HT1080 (cell line): ENCODE results near the gene ZFYVE26. TPM values are rescaled to one million over a fixed set of nuclear protein-coding genes. Genes with fewer than 3 reads are reported as not detected.
A peak's percentile ranks its signal among the peaks of the same experiment; 100 is the strongest.

Experiments used
- DNase-seq: peaks from one replicate; pipeline ENCODE4 v3.0.0-alpha.2; 2015; ENCODE audit warnings: low read depth
- total RNA-seq: library from RNA; depleted of rRNA; stranded (reverse); fragments of >200 nt; shearing (Covaris generic); gene quantifications from 2 replicates; pipeline ENCODE4 v1.2.3, GENCODE V29; 2014

ZFYVE26 gene
- total RNA-seq, 1 experiment from 2014 or later: 13.4 TPM

- no peak for DNase-seq
These were observed 1.5 kb upstream of the ZFYVE26 start for GRCh38 chr14:67817750-67818438.

DNA sequence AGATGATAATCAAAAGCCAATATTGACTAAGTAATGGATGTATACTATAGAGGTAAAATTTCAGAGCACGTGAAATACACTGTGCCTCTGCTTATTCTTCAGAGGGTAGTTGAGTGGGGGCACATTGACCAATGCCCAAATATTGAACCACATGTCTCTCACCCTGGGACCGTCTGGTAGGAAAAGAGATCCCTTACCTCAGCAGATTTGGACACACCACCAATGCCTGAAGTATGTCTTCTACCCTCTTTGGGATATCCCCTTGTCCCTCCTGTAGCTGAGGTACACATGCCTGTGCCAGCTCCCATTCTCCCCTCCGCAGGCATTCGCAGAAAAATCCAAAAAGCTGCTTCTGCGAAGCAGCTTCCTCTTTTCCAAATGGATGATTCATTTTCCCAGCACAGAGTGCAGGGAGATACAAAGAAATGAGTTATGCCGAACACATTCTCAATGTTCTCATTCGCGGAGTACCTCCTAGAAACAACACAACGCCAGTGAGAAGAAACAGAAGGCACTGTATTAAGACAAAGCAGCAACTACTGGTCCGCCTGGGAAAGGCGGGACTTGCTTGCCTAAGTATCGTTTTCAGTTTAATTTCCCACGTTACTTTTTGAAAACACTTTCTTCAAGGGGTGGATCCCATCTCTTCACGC is 691 bp downstream of the ZFYVE26 start:
- DNase-seq: peak; percentile 18

GRCh38 chr14:67814821-67815220 is 1.6 kb downstream of the ZFYVE26 start:
- DNase-seq: no peak

- no peak for DNase-seq
These were observed 10.1 kb downstream of the ZFYVE26 start for GRCh38 chr14:67806246-67806645.

- no peak for DNase-seq
These were observed 15.6 kb downstream of the ZFYVE26 start for GRCh38 chr14:67800743-67801142.

DNA sequence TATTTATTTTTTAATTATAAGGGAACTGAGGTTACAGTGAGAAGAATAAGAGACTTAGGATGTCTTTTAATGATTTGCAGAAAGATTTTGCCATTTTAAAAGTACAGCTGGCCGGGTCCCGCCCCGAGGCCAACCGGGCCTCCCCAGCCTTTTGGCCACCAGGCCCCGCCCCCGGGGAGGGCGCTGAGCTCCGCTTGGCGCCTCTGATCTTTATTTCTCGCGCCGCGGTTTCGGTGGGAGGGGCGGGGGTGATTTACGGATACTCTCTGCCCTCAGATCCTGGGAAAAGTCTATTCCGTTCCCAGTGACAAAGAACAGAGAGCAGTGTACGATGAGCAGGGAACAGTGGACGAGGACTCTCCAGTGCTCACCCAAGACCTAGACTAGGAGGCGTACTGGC is 17.7 kb downstream of the ZFYVE26 start:
- DNase-seq: no peak

- DNase-seq: no peak
These were observed 28.7 kb downstream of the ZFYVE26 start for GRCh38 chr14:67787673-67788072.

- no peak for DNase-seq
These were observed 30.9 kb downstream of the ZFYVE26 start for GRCh38 chr14:67785270-67786109.

- no peak for DNase-seq
These were observed 32.1 kb downstream of the ZFYVE26 start for GRCh38 chr14:67784244-67784823.

- DNase-seq: no peak
These were observed 34.3 kb downstream of the ZFYVE26 start for GRCh38 chr14:67782090-67782489.

DNA sequence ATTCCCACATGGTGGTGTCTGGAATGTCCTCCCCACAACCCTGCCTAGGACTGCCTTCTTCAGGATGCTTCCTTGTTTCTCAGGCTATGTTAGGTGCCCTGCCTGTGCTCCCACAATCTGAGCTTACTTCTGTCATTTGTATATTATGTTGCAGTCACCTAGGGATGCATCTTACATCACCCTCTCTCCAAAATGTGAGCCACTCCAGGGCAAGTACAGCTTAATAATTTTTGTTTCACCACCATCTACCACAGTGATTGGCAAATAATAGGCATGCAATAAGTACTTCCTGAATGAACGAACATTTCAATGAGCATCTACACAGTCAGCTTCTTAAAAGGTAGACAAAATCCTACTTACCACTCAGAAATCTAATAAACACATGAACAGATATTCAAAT is 37.6 kb downstream of the ZFYVE26 start:
- no peak for DNase-seq

GRCh38 chr14:67776653-67777322 is 39.6 kb downstream of the ZFYVE26 start:
- DNase-seq: no peak

DNA sequence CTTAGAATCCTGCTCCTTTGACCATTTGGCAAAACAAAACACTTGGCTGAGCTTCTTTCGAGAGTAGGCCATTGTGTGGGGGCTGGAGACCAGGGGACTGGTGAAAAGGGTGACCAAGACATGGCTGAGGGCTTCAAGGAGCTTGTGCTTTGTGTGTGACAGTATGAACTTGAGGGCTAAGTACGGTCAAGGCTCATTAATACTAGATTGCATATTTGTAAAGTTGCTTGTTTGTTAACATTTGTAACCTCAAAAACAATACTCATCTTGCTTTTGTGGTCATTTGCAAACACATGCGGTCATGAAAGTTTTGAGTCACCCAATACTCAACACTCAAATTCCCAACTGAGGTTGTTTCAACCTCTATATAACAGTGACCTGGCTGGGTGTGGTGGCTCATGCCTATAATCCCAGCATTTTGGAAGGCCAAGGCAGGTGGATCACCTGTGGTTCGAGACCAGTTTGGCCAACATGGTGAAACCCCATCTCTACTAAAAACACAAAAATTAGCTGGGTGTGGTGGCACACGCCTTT is 42.5 kb downstream of the ZFYVE26 start:
- DNase-seq: no peak

GRCh38 chr14:67768219-67768618 is 48.2 kb downstream of the ZFYVE26 start:
- no peak for DNase-seq

DNA sequence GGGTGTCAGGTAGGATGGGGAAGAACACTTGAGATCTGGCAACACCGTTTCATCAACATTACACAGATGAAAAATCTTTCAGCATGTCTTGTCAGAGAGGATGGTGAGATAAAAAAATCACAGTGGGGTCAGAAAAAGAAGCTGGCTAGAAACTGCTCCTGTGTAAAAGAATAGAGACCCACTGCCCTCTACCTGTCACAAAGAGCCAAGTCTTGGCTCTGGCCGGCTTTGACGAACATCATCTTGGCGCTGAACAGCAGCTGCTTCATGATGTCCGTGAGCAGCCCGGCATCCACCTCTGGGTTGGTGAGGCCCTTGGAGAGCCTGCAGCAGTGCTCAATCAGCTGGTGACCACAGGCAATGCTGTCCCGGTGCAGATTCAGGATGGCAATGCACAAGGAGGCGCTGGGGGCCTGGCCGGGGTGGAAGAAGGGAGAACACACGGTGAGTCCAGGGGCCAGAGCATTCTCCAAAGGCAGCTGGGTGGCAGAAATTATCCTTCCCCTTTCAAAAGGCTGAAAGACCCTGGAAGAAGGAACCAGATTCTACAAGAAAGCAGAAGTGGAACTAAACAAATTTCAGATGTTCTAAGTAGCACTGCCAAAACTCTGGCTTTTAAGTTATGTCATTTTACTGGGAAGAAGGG is 50.2 kb downstream of the ZFYVE26 start:
- no peak for DNase-seq

GRCh38 chr14:67765192-67765834 is 51.1 kb downstream of the ZFYVE26 start:
- no peak for DNase-seq

GRCh38 chr14:67764496-67764895 is 51.9 kb downstream of the ZFYVE26 start:
- DNase-seq: no peak

- DNase-seq: no peak
These were observed 53.1 kb downstream of the ZFYVE26 start for GRCh38 chr14:67763158-67763822.

DNA sequence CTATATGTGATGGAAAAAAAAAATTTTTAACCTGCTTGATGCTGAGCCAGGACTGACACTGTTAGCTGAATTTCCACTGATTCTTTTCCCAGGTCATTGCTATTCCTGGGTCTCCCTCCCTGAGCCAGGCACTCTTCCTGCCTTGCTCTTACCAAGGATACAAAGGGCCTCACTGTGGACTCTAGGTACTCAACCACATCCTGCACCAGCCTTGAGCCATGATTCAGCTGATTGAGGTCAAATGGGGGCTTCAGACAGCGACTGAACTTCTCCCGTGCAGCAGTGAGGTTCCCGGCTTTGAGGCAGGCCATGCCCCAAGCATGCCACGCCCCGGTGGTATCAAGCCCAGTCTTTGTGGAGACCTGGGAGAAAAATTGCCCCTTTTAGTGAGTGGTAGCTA is 54.3 kb downstream of the ZFYVE26 start:
- DNase-seq: peak; percentile 90
